OCI-LY7 (cell line): ENCODE results near the gene NDUFV1.

Source experiments
- EZH2phosphoT487 ChIP-seq: fragments of 200-600 bp; sonication (generic); IDR thresholded peaks from 2 replicates; pipeline ENCODE4 v1.6.1; 2018; ENCODE audit warnings: low read depth, borderline replicate concordance, mild to moderate bottlenecking, mixed run types, antibody characterized with exemption, low read length, moderate library complexity, mixed read lengths
- TF ChIP-seq, protein P1 (sequence below): fragments of 200-600 bp; sonication (generic); conservative IDR thresholded peaks from 2 replicates; pipeline ENCODE4 v1.5.1; 2014; ENCODE audit warnings: mild to moderate bottlenecking, antibody characterized with exemption, low read length, moderate library complexity, mixed read lengths

GRCh38 chr11:67636962-67637361 lies 30.2 kb downstream of the NDUFV1 start:
- TF ChIP-seq, protein P1, sequence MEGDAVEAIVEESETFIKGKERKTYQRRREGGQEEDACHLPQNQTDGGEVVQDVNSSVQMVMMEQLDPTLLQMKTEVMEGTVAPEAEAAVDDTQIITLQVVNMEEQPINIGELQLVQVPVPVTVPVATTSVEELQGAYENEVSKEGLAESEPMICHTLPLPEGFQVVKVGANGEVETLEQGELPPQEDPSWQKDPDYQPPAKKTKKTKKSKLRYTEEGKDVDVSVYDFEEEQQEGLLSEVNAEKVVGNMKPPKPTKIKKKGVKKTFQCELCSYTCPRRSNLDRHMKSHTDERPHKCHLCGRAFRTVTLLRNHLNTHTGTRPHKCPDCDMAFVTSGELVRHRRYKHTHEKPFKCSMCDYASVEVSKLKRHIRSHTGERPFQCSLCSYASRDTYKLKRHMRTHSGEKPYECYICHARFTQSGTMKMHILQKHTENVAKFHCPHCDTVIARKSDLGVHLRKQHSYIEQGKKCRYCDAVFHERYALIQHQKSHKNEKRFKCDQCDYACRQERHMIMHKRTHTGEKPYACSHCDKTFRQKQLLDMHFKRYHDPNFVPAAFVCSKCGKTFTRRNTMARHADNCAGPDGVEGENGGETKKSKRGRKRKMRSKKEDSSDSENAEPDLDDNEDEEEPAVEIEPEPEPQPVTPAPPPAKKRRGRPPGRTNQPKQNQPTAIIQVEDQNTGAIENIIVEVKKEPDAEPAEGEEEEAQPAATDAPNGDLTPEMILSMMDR, result no peak
- no peak for TF ChIP-seq EZH2phosphoT487
